Measurements from ENCODE around the gene CDC42EP3.

Gene CDC42EP3

GRCh38 chr2:37683241-37683640, 11.8 kb upstream of the CDC42EP3 start:
- no peak for DNase-seq

GRCh38 chr2:37682473-37682872, 11.0 kb upstream of the CDC42EP3 start:
- DNase-seq, result no peak

GRCh38 chr2:37681587-37681986, 10.1 kb upstream of the CDC42EP3 start:
- DNase-seq, result no peak

- DNase-seq, result peak; percentile 19
Measured at GRCh38 chr2:37679072-37679695, 7.7 kb upstream of the CDC42EP3 start.

DNA sequence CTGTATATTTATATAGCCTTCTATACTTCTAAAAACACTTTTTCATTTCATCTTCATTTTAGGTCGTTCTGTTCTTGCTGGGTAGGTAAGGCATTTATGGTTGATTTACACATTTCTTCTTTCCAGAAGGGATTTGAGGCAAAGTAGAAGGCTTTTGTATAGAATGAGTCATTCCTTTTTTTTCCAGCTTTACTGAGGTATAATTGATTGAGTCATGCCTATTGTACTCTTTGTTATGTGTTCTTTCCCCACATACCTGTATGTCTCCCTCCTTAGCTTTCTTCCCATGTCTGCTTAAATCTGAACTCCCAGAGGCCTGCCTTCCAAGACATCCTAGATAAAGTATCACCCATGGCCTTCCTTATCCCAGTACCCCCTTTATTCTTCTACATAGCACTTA, 4.8 kb upstream of the CDC42EP3 start:
- DNase-seq, result no peak

DNA sequence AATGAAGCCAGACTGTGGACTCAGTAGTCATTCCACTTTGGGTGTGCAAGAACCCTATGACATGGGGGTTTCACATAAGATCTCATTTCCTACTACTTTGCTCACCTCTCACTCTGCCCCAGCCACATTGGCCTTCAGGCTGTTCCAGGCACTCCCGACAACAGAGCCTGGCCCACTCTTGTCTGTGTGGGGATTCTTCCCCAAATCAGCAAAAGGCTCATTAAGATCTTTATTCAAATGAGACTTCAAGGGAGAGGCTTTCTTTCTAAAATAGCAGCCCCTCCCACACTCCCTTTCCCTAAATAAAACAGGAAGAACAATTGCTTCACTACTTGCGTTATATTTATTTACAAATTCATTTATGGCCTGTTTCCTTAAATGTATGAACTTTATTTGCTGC, 3.5 kb upstream of the CDC42EP3 start:
- no peak for DNase-seq

DNA sequence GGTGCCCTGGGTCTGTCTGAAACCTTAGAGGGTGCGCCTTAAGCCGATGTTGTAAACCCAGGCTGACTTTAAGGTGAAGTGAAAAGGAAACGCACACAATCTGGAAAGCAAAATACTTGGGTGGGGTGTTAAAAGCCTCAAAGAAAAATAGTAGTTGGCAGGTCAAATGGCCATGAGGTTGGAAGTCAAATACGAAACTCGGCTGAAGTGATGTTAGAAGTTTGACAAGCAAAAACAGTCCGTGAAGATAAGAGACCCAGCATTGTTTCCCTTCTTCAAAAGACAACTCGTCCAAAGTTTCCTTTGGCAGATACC, 1.4 kb upstream of the CDC42EP3 start:
- DNase-seq, result no peak

GRCh38 chr2:37672104-37672869, 845 bp upstream of the CDC42EP3 start:
- DNase-seq, result peak; percentile 69

- DNase-seq, result no peak
Measured at GRCh38 chr2:37671816-37672103, 318 bp upstream of the CDC42EP3 start.

DNA sequence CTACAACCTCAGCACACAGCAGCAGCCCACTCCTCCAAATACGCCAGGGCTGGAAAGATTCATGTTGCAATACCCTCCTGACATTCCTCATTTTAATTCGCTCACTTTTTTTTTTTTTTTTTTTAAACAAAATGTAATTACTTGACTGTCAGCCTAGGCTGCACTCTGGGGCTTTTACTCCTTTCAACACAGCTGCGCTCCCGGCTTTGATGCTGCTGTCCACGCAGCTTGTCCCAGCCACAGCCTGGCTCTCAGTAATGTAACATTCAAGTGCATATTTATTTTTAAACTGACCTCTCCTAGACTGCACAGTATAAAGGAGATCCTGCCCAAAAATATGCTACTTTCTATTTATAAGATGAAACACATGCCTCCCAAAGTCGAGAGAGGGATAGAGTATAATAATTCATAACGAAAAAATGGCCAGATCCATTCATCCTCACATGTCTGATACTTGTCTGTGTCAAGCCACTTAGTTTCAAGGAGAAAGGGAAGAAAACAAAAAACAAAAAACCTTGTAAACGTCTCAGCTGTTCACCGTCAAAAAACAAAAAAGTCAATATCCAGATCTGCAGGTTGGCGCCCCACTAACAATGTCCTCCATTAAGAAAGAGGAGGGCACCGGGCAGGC, 949 bp downstream of the CDC42EP3 start:
- DNase-seq, result no peak

- DNase-seq, result no peak
Measured at GRCh38 chr2:37669446-37669845, 2.0 kb downstream of the CDC42EP3 start.

DNA sequence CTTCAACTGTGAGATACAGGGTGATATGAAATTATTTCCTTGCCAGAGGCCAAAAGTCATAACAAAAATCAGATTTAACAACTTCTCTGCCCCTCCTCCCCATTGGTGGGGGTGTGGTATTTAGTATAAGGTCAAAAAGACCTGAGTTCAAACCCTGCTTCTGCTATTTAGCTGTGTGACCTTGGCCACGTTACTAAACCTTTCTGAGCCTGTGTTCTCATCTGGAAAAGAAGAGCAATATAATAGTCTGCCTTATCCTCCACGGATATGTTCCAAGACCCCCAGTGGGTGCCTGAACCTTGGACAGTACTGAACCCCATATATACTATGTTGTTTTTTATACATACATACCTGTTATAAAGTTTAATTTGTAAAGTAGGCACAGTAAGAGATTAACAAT, 3.7 kb downstream of the CDC42EP3 start:
- no peak for DNase-seq

GRCh38 chr2:37666772-37667171, 4.7 kb downstream of the CDC42EP3 start:
- no peak for DNase-seq

DNA sequence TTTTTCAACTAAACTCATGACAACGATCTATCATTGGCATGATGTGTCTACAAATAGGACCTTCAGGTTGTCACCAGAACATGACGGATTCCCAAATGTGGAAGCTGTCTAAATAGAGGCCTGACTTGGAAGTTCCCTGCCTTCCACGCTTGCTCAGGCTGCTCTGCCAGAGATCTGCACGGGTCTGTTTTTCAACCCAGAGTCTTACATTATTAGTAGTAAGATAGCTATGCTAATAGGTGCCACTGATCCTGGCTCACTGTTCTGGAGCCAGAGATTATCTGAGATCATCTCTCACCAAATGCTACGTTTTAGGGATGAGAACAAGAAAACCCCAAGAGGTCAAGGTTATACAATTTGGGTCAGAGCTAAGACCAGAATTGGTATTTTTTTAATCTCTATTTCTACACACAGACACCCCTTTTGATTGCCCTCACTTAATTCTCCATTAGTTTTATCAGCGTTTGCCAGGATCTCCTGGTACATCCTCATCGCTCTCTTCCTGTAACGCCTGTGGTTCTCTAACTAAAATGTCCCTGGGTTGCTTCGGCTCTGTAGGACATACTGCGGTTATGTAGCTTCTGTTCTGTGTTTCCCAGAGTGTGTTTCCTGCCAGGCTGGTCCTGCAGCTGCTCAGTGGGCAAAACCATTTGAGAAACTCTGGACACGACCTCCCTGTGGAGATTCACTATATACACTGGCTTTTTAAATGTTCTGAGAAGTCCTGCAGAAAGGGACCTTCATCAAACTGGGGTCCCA, 5.7 kb downstream of the CDC42EP3 start:
- DNase-seq, result no peak

DNA sequence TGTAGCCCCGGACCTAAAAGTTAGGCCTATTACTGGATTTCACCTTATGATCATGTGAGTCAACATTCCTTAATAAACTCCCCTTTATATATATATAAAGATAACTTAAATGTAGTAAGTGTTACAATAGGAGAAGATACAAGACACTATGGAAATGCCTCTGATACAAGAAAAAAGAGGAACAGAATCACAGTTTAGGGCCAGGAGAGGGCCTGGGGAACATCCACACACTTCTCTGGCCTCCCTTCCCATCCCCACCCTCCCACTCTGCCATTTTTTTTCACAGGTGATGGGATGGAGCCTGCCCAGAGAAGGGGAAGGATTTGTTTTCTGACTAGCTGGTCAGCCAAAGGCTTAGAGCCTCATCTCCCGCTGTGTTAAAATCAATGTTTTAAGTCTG, 6.4 kb downstream of the CDC42EP3 start:
- DNase-seq, result no peak

DNA sequence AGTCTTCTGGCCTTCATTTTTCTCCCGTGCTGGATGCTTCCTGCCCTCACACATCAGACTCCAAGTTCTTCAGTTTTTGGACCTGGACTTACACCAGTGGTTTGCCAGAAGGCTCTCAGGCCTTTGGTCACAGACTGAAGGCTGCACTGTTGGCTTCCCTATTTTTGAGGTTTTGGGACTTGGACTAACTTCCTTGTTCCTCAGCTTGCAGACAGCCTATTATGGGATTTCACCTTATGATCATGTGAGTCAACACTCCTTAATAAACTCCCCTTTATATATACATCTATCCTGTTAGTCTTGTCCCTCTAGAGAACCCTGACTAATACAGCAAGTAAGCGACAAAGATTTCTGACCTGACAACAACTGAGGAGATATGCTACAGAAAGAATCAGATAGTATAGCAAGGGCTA, 7.2 kb downstream of the CDC42EP3 start:
- DNase-seq, result no peak

DNA sequence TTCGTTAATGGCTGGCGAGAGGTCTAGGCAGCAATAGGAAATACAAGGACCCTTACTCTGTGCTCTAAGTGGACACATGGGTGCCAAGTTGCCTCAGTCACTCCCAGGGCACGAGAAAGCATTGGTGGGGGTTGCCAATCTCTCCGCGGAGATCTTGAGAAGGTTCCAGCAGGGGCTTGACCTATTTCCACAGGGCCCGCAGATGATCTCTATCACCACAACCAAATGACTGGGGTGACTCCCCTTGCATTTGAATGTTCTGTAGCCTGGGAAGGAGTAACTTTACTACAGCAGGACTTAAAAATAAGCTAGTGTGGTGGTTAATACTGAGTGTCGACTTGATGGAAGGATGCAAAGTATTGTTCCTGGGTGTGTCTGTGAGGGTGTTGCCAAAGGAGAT, 8.1 kb downstream of the CDC42EP3 start:
- DNase-seq, result no peak

DNA sequence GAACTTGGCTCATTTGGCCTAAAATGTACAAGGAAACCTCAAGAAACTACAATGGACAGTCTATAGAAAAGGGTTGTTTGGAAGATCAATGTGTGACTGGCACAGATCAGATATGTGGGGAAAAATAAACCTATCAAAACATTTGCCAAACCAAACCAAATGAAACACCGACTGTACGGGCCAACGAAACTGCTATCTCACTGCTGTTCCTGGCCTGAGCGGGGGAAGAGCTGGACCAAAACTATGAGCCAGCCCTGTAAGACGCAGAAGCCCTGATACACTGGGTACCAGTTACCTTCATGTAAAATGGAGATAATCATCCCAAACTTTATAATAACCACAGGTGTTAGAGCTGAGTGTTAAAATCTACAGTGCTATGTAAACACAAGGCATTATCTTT, 11.7 kb downstream of the CDC42EP3 start:
- no peak for DNase-seq

- DNase-seq, result no peak
Measured at GRCh38 chr2:37658682-37659081, 12.8 kb downstream of the CDC42EP3 start.

- no peak for DNase-seq
Measured at GRCh38 chr2:37657471-37657870, 14.0 kb downstream of the CDC42EP3 start.

DNA sequence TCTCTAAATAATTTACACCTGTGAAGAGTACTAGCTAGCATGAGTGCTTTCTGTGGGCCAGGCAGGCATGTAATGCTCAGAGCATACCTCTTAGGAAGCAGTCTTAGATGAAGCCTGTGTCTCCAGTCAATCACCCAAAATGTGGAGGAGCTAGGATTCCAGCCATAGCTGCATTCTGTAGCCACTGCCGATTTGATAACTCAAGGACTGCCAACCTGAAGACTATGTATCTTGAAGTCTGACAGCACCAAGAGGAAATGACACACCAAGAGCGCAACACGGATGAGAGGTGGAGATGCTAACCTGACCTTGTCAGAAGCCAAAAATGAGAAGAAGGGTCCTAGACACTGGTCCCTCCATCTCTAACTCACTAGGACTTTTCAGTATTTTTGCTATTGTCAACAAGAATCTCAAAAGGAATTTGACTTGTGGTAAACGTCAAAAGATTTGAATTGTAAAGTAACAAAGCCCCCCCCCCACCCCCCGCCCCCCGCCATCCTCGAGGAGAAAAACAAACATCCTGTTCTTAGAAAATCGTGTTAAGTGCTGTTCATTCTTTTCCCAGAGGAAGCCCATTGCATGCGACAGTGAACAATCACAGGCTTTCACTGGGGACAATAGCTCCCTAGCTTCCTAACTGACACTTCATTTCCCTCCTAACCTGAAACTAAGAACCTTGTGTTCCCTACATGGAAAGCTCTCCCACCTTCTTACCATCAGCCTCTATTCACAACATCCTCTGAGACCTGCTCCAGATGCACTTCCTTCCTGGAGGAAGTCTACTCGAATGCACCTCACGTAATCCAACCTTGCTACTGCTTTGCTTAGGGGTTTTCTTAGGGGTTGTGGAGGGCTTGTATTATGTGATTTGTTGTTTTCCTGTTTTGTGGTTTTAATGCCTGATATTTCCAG, 14.7 kb downstream of the CDC42EP3 start:
- DNase-seq, result no peak

DNA sequence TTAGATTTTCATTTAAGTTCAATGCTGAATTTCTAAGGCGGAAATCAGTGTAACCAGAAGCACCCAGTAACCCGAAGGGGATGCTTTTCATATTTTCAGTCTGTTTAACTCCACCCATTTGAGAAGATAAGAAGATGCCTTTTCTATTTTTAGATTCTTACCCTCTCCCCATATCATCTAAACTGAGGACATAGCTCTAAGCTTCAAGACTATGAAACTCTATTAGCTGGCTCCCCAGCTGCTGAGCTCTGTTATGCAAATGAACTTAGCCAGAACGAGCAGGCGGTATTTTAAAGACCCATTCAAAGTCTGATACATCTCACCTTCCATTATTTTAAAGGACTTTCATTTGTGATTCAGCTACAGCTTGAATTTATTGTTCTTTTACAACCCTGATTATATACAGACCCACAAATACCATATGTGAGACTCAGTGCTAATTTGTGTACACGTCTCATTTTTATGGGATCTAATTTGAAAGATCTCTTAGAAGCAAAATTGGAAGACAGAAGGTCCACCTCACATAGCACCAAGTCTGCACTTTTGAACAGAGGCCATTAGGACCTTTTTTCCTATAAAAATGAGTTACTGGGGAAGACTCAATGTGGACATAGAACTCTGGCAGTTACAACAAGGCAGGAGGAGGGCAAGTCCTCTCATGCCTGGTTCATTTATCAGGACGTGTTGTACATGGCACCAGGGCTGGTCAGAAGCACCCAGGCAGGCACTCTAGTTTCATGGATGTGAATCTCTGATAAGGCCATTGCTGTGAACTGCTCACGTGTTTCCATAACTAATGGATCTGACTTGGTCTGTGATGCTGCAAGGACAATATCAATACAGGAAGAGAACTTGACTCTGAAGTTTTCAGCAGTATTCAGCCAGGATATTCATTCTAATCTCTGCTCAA, 16.3 kb downstream of the CDC42EP3 start:
- no peak for DNase-seq
